K562 (cell line): Measurements from ENCODE around the gene GMEB2. TPM values are rescaled to one million over a fixed set of nuclear protein-coding genes. Genes with fewer than 3 reads are reported as not detected.

ENCODE experiments used
- BMI1 ChIP-seq: fragments of 150-350 bp; IDR thresholded peaks from 2 replicates; pipeline ENCODE4 v1.6.1; 2014; ENCODE audit warnings: low read length
- BRF1 ChIP-seq: IDR thresholded peaks from 3 replicates; pipeline ENCODE4 v1.6.1; 2011; ENCODE audit warnings: borderline replicate concordance, mild to moderate bottlenecking; ENCODE audit not compliant: insufficient read length; ENCODE audit errors: extremely low read depth
- ELF1 ChIP-seq: fragments of 200-800 bp; sonication (Bioruptor generic); IDR thresholded peaks from 2 replicates; pipeline ENCODE4 v1.6.1; 2016; ENCODE audit warnings: missing genetic modification characterization, missing compliant biosample characterization
- ETS2 ChIP-seq: IDR thresholded peaks from 2 replicates; pipeline ENCODE4 v1.6.1; 2016; ENCODE audit warnings: borderline replicate concordance, missing genetic modification characterization, mild to moderate bottlenecking, moderate library complexity, missing compliant biosample characterization; ENCODE audit not compliant: poor library complexity, severe bottlenecking
- ID3 ChIP-seq, 2 experiments: fragments of 250-450 bp in 1 of 2; fragments of 450-650 bp in 1 of 2; sonication (Bioruptor Pico) in 1 of 2; IDR thresholded peaks; 2 replicates each; pipeline versions ENCODE4 v1.6.1 to v1.8.0; 2016 to 2021; ENCODE audit warnings: mild to moderate bottlenecking in 2 of 2, moderate library complexity in 2 of 2, missing compliant biosample characterization in 1 of 2, missing genetic modification characterization in 1 of 2
- MED1 ChIP-seq: sonication (generic); formaldehyde crosslinking; IDR thresholded peaks from 2 replicates; pipeline ENCODE4 v1.8.1; 2023; ENCODE audit warnings: missing genetic modification reagents, borderline replicate concordance
- MEIS2 ChIP-seq: fragments of 450-650 bp; IDR thresholded peaks from 2 replicates; pipeline ENCODE4 v1.6.1; 2014; ENCODE audit warnings: mild to moderate bottlenecking; ENCODE audit not compliant: partially characterized antibody
- MITF ChIP-seq: IDR thresholded peaks from 2 replicates; pipeline ENCODE4 v1.6.1; 2014; ENCODE audit warnings: antibody characterized with exemption
- POLR2AphosphoS5 ChIP-seq: IDR thresholded peaks from 2 replicates; pipeline ENCODE4 v1.6.1; 2011; ENCODE audit warnings: mild to moderate bottlenecking, low read depth, low read length, moderate library complexity; ENCODE audit not compliant: control insufficient read depth, insufficient read depth
- RBM34 ChIP-seq: fragments of 200-400 bp; formaldehyde crosslinking; IDR thresholded peaks from 2 replicates; pipeline ENCODE4 v1.6.1; 2018; ENCODE audit warnings: low read length, borderline replicate concordance; ENCODE audit not compliant: insufficient read depth
- SAFB2 ChIP-seq: fragments of 200-400 bp; formaldehyde crosslinking; IDR thresholded peaks from 2 replicates; pipeline ENCODE4 v1.6.1; 2018; ENCODE audit warnings: borderline replicate concordance, low read length, low read depth, moderate library complexity; ENCODE audit not compliant: severe bottlenecking
- STAT6 ChIP-seq: sonication (generic); formaldehyde crosslinking; IDR thresholded peaks from 2 replicates; pipeline ENCODE4 v1.8.1; 2023; ENCODE audit warnings: mild to moderate bottlenecking, missing genetic modification reagents
- TSHZ1 ChIP-seq: fragments of 250-450 bp; sonication (Bioruptor Pico); IDR thresholded peaks from 2 replicates; pipeline ENCODE4 v1.4.0; 2020; ENCODE audit warnings: mild to moderate bottlenecking, moderate library complexity
- XRCC5 ChIP-seq: fragments of 200-400 bp; formaldehyde crosslinking; IDR thresholded peaks from 2 replicates; pipeline ENCODE4 v1.6.1; 2017; ENCODE audit warnings: low read depth, mild to moderate bottlenecking, low read length
- ZNF175 ChIP-seq: fragments of 200-800 bp; sonication (Bioruptor generic); IDR thresholded peaks from 2 replicates; pipeline ENCODE4 v1.6.1; 2016; ENCODE audit warnings: low read depth, mild to moderate bottlenecking, missing genetic modification characterization, missing compliant biosample characterization
- ZNF354B ChIP-seq: fragments of 250-450 bp; sonication (Bioruptor Pico); IDR thresholded peaks from 2 replicates; pipeline ENCODE4 v1.4.0; 2020
- polyA plus RNA-seq, 8 experiments: library from polyadenylated mRNA; depleted of rRNA in 4 of 8; stranded (reverse) in 5 of 8; unstranded in 3 of 8; fragments of >200 nt; fragmentation: Nextera tagmentation in 2 of 8; fragmentation: Illumina TruSeq in 1 of 8; extraction: Ambion mirVana in 2 of 8; extraction: Trizol in 1 of 8; gene quantifications; 2 replicates each; pipeline versions ENCODE4 v1.2.1 to v1.2.3, GENCODE V29; 2011 to 2014; ENCODE audit warnings: inconsistent platforms in 1 of 8, missing spikeins in 1 of 8
- total RNA-seq, 7 experiments: library from RNA; depleted of rRNA in 6 of 7; stranded (reverse); fragments of >200 nt in 6 of 7; fragmentation: Illumina TruSeq in 2 of 7; extraction: Trizol in 2 of 7; gene quantifications; 2 replicates each; pipeline versions ENCODE4 v1.2.1 to v1.2.3, GENCODE V29; 2011 to 2021; ENCODE audit warnings: low replicate concordance in 1 of 7
- TF ChIP-seq, protein P1 (sequence below): fragments of 450-650 bp; IDR thresholded peaks from 2 replicates; pipeline ENCODE4 v1.6.1; 2016; ENCODE audit warnings: missing biosample characterization, missing genetic modification characterization

The GMEB2 gene
- total and polyA plus RNA-seq, 9 of the 15 experiments (the other 6 are each of a cell fraction or from before 2014, with no cell fraction given): 0.03 to 13.9 (median 6.3) TPM

DNA sequence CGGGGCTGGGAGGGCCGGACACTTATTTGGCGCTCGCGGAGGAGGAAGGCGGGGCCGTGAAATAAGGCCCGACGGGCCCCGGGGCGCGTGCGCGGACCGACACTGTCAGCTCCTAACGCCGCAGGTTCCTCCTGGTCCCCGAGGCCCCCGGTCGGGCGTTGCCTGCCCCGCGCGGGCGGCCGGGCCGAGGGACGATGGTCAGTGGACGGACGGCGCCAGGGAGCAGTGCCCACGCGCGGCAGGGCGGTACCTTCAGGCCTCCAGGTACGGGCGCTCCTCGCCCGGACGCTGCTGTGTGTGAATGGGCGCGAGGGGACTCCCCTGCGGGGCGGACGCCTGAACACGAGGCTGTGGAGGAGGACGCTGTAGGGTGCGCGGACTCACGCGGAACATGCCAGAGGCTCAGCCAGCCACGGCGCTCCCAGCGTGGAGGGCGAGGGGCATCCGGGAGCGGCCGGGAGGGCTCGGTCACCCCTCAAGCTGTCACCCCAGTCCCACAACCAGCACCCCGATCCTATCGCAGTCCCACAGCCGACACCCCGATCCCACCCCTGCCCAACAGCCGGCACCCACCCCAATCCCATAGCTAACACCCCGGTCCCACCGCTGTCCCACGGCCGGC lies 339 bp upstream of the GMEB2 start (continued):
- TF ChIP-seq BMI1 (no peak), ETS2 (tag) (no peak), RBM34 (peak; percentile 91; the same call in 1 of the 2 replicates), MEIS2 (peak; percentile 76), ZNF175 (CRISPR knock-in tag) (no peak), ZNF354B (CRISPR knock-in tag) (no peak), STAT6 (CRISPR knock-in tag) (no peak), XRCC5 (no peak), POLR2AphosphoS5 (peak; percentile 67), TSHZ1 (CRISPR knock-in tag) (no peak), SAFB2 (no peak), MITF (no peak), ELF1 (tag) (no peak), MED1 (no peak), ID3 (CRISPR knock-in tag; IDR thresholded peaks at IDR 0.05) (no peak), ID3 (tag; IDR thresholded peaks at IDR 0.05) (peak; percentile 45; the same call in 1 of the 2 replicates), BRF1 (no peak)
- TF ChIP-seq, protein P1, sequence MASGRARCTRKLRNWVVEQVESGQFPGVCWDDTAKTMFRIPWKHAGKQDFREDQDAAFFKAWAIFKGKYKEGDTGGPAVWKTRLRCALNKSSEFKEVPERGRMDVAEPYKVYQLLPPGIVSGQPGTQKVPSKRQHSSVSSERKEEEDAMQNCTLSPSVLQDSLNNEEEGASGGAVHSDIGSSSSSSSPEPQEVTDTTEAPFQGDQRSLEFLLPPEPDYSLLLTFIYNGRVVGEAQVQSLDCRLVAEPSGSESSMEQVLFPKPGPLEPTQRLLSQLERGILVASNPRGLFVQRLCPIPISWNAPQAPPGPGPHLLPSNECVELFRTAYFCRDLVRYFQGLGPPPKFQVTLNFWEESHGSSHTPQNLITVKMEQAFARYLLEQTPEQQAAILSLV (tag): no peak
